ENCODE data around the gene HLA-DOB. TPM values are rescaled to one million over a fixed set of nuclear protein-coding genes. Genes with fewer than 3 reads are reported as not detected.

HLA-DOB gene
- total and polyA plus RNA-seq, 8 donors, result 0.24 to 2.8 (median 0.57) TPM

- Histone ChIP-seq H3K4me3 (no peak overlapping the region), H3K27me3 (peaks cover 0 to 31% of the 10 kb centered on the region in 2 donors), H3K27ac (no peak overlapping the region), H3K9me3 (no peaks in the 10 kb centered on the region), H3K4me1 (peaks cover 0 to 4% of the 10 kb centered on the region in 2 donors), H3K36me3 (no peaks in the 10 kb centered on the region)
- ATAC-seq, result peak; percentile 76
- no peak for TF ChIP-seq CTCF (IDR thresholded peaks at IDR 0.05)
- intact Hi-C loops (cut with DNase I), result no loop called here
- no peak for DNase-seq
These were observed 52.8 kb downstream of the HLA-DOB start for GRCh38 chr6:32764048-32764447.

- DNase-seq, result peak in 1 of 4 donors; percentile 16
- H3K27ac ChIP-seq, result no peak within 1 kb of the TSS
- no peak for TF ChIP-seq CTCF (IDR thresholded peaks at IDR 0.05)
- ATAC-seq, result no peak
- H3K27me3 ChIP-seq, result peaks cover 0 to 24% of the 10 kb centered on the region in 2 donors
- no peaks in the 10 kb centered on the region for H3K9me3 ChIP-seq
- intact Hi-C loops (cut with DNase I), result no loop called here
- peaks cover 0 to 4% of the 10 kb centered on the region in 2 donors for H3K4me1 ChIP-seq
- no peak within 1 kb of the TSS for H3K4me3 ChIP-seq
- no peaks in the 10 kb centered on the region for H3K36me3 ChIP-seq
These were observed 53.4 kb downstream of the HLA-DOB start, which contains the start of gene HLA-DQB2 for GRCh38 chr6:32763421-32763820. Gene HLA-DQB2, minus strand, starts transcription at chr6:32763532. Its CDS starts 62 bp downstream, at chr6:32763470.

Other genes starting within 250 kb of the HLA-DOB start
- 100 to 1,000 TPM; 418 to 665 TPM for gene HLA-DRB1, start 227.2 kb downstream of the HLA-DOB start, total RNA-seq
- 10 to 100 TPM; 11.2 to 36.2 (median 19.4) TPM for gene HLA-DRB1, start 227.2 kb downstream of the HLA-DOB start, polyA plus RNA-seq (ENCODE audit: insufficient read length in 6 of 6)
- gene HLA-DQA1, start 179.6 kb downstream of the HLA-DOB start, total RNA-seq, result 100 to 1,000 TPM; 137 to 200 TPM
- 1 to 10 TPM; 3.8 to 8.3 (median 4.4) TPM for gene HLA-DQA1, start 179.6 kb downstream of the HLA-DOB start, polyA plus RNA-seq (ENCODE audit: insufficient read length in 6 of 6)
- 100 to 1,000 TPM in 1 of 2 donors, 10 to 100 TPM in 1; 56.8 to 172 TPM for gene HLA-DQB1, start 150.3 kb downstream of the HLA-DOB start, total RNA-seq
- 1 to 10 TPM; 2.8 to 9.5 (median 5.1) TPM for gene HLA-DQB1, start 150.3 kb downstream of the HLA-DOB start, polyA plus RNA-seq (ENCODE audit: insufficient read length in 6 of 6)
- 1 to 10 TPM in 1 of 2 donors, under 1 TPM in 1; 0.37 to 7.0 TPM for gene HLA-DQA2, start 75.6 kb downstream of the HLA-DOB start, total RNA-seq
- gene HLA-DQA2, start 75.6 kb downstream of the HLA-DOB start, polyA plus RNA-seq (ENCODE audit: insufficient read length in 6 of 6), result 1 to 10 TPM in 4 of 6 donors, under 1 TPM in 2; 0.57 to 2.2 (median 1.4) TPM
- gene HLA-DQB2, start 53.5 kb downstream of the HLA-DOB start, total RNA-seq, result 10 to 100 TPM in 1 of 2 donors, 1 to 10 TPM in 1; 1.5 to 31.3 TPM
- gene HLA-DQB2, start 53.5 kb downstream of the HLA-DOB start, polyA plus RNA-seq (ENCODE audit: insufficient read length in 6 of 6), result 1 to 10 TPM in 3 of 6 donors, under 1 TPM in 2, not detected in 1; 0.47 to 2.0 (median 1.2) TPM
- 10 to 100 TPM; 75.9 to 90.0 TPM for gene TAP2, start 21.7 kb upstream of the HLA-DOB start, total RNA-seq
- 10 to 100 TPM; 14.3 to 24.7 (median 15.9) TPM for gene TAP2, start 21.7 kb upstream of the HLA-DOB start, polyA plus RNA-seq (ENCODE audit: insufficient read length in 6 of 6)
- 100 to 1,000 TPM in 1 of 2 donors, 10 to 100 TPM in 1; 93.6 to 122 TPM for gene PSMB8, start 27.0 kb upstream of the HLA-DOB start, total RNA-seq
- 10 to 100 TPM; 37.9 to 46.2 (median 41.4) TPM for gene PSMB8, start 27.0 kb upstream of the HLA-DOB start, polyA plus RNA-seq (ENCODE audit: insufficient read length in 6 of 6)
- 10 to 100 TPM; 79.3 to 99.2 TPM for gene TAP1, start 36.7 kb upstream of the HLA-DOB start, total RNA-seq
- gene TAP1, start 36.7 kb upstream of the HLA-DOB start, polyA plus RNA-seq (ENCODE audit: insufficient read length in 6 of 6), result 10 to 100 TPM; 19.0 to 22.5 (median 20.1) TPM
- 10 to 100 TPM; 50.0 to 67.9 TPM for gene PSMB9, start 37.2 kb upstream of the HLA-DOB start, total RNA-seq
- gene PSMB9, start 37.2 kb upstream of the HLA-DOB start, polyA plus RNA-seq (ENCODE audit: insufficient read length in 6 of 6), result 10 to 100 TPM; 12.9 to 17.9 (median 15.4) TPM
- 10 to 100 TPM; 59.0 to 91.0 TPM for gene HLA-DMB, start 124.0 kb upstream of the HLA-DOB start, total RNA-seq
- 10 to 100 TPM in 3 of 6 donors, 1 to 10 TPM in 3; 7.4 to 12.0 (median 9.6) TPM for gene HLA-DMB, start 124.0 kb upstream of the HLA-DOB start, polyA plus RNA-seq (ENCODE audit: insufficient read length in 6 of 6)
- 100 to 1,000 TPM; 128 to 159 TPM for gene HLA-DMA, start 136.1 kb upstream of the HLA-DOB start, total RNA-seq
- 10 to 100 TPM in 5 of 6 donors, 1 to 10 TPM in 1; 9.4 to 26.3 (median 17.1) TPM for gene HLA-DMA, start 136.1 kb upstream of the HLA-DOB start, polyA plus RNA-seq (ENCODE audit: insufficient read length in 6 of 6)
- gene BRD2, start 151.6 kb upstream of the HLA-DOB start, total RNA-seq, result 100 to 1,000 TPM; 125 to 174 TPM
- 100 to 1,000 TPM; 282 to 317 (median 302) TPM for gene BRD2, start 151.6 kb upstream of the HLA-DOB start, polyA plus RNA-seq (ENCODE audit: insufficient read length in 6 of 6)
- 10 to 100 TPM; 15.3 to 20.6 TPM for gene HLA-DOA, start 192.6 kb upstream of the HLA-DOB start, total RNA-seq
- 1 to 10 TPM; 1.8 to 3.3 (median 2.9) TPM for gene HLA-DOA, start 192.6 kb upstream of the HLA-DOB start, polyA plus RNA-seq (ENCODE audit: insufficient read length in 6 of 6)